ENCODE results near the gene CARMIL3.

CARMIL3 gene

DNA sequence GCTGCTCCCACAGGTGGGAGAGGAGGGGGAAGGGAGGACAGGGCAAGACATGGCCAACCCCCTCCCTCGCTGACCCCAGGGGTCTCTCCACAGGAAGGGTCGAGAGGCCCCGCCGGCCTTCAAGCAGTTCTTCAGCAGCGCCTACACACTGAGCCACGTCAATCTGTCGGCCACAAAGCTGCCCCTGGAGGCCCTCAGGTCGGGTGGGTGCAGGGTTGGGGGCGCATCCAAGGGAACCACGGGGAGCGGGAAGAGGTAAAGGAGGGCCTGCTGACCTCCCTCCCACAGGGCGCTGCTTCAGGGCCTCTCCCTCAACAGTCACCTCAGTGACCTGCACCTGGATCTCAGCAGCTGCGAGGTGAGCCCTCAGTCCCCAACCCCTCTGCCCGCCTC is 6.1 kb downstream of the CARMIL3 start:
- Histone ChIP-seq H3K9ac (ENCODE audit: low read length) (no peak overlapping the region), H3K4me3 (ENCODE audit: low read length) (no peak overlapping the region), H3K9me3 (ENCODE audit: insufficient read depth, low read length) (no peaks in the 10 kb centered on the region), H3K27ac (ENCODE audit: low read length) (no peak overlapping the region), H3K36me3 (replicated peaks; ENCODE audit: low read depth, low read length) (no peaks in the 10 kb centered on the region), H2AFZ (ENCODE audit: low read depth, low read length) (no peak overlapping the region), H3K4me1 (ENCODE audit: low read length) (no peaks in the 10 kb centered on the region; the same call in 1 of the 2 replicates), H4K20me1 (ENCODE audit: insufficient read depth, low read length) (peaks cover 5% of the 10 kb centered on the region; the same call in 1 of the 2 replicates), H3K79me2 (ENCODE audit: low read length) (no peaks in the 10 kb centered on the region), H3K27me3 (ENCODE audit: low read depth, low read length) (no peaks in the 10 kb centered on the region), H3K4me2 (ENCODE audit: low read length) (no peak overlapping the region)
- TF ChIP-seq, protein P1, sequence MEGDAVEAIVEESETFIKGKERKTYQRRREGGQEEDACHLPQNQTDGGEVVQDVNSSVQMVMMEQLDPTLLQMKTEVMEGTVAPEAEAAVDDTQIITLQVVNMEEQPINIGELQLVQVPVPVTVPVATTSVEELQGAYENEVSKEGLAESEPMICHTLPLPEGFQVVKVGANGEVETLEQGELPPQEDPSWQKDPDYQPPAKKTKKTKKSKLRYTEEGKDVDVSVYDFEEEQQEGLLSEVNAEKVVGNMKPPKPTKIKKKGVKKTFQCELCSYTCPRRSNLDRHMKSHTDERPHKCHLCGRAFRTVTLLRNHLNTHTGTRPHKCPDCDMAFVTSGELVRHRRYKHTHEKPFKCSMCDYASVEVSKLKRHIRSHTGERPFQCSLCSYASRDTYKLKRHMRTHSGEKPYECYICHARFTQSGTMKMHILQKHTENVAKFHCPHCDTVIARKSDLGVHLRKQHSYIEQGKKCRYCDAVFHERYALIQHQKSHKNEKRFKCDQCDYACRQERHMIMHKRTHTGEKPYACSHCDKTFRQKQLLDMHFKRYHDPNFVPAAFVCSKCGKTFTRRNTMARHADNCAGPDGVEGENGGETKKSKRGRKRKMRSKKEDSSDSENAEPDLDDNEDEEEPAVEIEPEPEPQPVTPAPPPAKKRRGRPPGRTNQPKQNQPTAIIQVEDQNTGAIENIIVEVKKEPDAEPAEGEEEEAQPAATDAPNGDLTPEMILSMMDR (IDR thresholded peaks at IDR 0.05; ENCODE audit: low read depth, low read length), result no peak
- no peak for TF ChIP-seq EZH2phosphoT487 (IDR thresholded peaks at IDR 0.05; ENCODE audit: low read depth)

DNA sequence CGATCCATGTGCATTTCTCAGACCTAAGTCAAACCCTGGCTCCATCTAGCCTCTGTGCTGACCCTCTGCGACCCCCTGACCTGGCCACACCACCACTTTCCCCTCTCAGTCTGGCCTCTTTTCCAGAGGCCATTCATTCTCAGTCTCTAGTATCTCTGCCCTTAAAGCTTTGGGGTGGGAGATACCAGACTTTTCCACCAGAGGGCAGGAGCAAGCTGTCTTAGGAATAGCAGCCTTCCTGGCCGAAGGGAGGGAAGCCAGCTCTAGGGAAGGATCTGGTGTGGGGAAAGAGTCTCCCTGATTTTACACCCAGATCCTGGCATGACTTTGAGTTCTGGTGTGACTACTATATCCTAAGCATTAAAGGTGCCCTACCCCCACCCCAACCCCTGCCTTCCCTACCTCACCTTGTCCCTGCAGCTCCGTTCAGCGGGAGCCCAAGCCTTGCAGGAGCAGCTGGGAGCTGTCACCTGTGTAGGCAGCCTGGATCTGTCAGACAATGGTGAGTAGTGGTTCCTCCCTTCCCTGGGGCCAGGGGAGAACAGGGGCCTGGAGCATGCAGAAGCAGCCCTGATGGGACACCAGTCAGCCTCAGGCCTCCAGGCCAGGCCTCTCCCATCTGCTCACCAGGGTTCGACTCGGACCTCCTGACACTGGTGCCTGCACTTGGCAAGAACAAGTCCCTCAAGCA is 6.6 kb downstream of the CARMIL3 start:
- Histone ChIP-seq H3K36me3 (replicated peaks; ENCODE audit: low read depth, low read length) (no peaks in the 10 kb centered on the region), H3K27me3 (ENCODE audit: low read depth, low read length) (no peaks in the 10 kb centered on the region), H3K9ac (ENCODE audit: low read length) (no peak overlapping the region), H3K27ac (ENCODE audit: low read length) (no peak overlapping the region), H4K20me1 (ENCODE audit: insufficient read depth, low read length) (0 out of 2 replicates have a peak, but pooled peaks cover under 1% of the 10 kb centered on the region), H3K79me2 (ENCODE audit: low read length) (no peaks in the 10 kb centered on the region), H3K4me3 (ENCODE audit: low read length) (no peak overlapping the region), H2AFZ (ENCODE audit: low read depth, low read length) (no peak overlapping the region), H3K4me1 (ENCODE audit: low read length) (no peaks in the 10 kb centered on the region), H3K4me2 (ENCODE audit: low read length) (no peak overlapping the region), H3K9me3 (ENCODE audit: insufficient read depth, low read length) (no peaks in the 10 kb centered on the region)
- TF ChIP-seq, protein P1 (IDR thresholded peaks at IDR 0.05; ENCODE audit: low read depth, low read length), result peak; percentile 52
- TF ChIP-seq EZH2phosphoT487 (IDR thresholded peaks at IDR 0.05; ENCODE audit: low read depth), result no peak

DNA sequence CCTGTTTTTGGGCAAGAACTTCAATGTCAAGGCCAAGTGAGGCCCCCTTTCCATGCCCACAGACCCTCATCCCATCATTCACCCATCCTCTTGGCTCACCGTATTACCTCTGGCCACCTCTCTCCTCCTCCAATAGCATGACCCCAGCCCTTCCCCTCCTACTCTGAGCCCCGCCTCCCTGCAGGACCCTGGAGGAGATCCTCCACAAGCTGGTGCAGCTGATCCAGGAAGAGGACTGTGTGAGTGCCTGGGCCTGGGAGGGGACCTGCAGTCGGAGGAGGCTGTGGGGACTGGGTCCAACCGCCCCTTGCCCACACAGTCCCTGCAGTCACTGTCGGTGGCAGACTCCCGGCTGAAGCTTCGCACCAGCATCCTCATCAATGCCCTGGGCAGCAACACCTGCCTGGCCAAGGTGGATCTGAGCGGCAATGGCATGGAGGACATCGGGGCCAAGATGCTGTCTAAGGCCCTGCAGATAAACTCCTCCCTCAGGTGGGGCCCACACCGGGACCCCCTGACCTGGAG is 7.2 kb downstream of the CARMIL3 start:
- no peak overlapping the region for H2AFZ ChIP-seq (ENCODE audit: low read depth, low read length)
- H3K36me3 ChIP-seq (replicated peaks; ENCODE audit: low read depth, low read length), result no peaks in the 10 kb centered on the region
- H3K9ac ChIP-seq (ENCODE audit: low read length), result no peak overlapping the region
- no peak overlapping the region for H3K4me2 ChIP-seq (ENCODE audit: low read length)
- no peak for TF ChIP-seq EZH2phosphoT487 (IDR thresholded peaks at IDR 0.05; ENCODE audit: low read depth)
- TF ChIP-seq, protein P1 (IDR thresholded peaks at IDR 0.05; ENCODE audit: low read depth, low read length), result no peak
- H3K9me3 ChIP-seq (ENCODE audit: insufficient read depth, low read length), result no peaks in the 10 kb centered on the region
- H3K27me3 ChIP-seq (ENCODE audit: low read depth, low read length), result no peaks in the 10 kb centered on the region
- no peaks in the 10 kb centered on the region for H4K20me1 ChIP-seq (ENCODE audit: insufficient read depth, low read length)
- H3K27ac ChIP-seq (ENCODE audit: low read length), result no peak overlapping the region
- no peak overlapping the region for H3K4me3 ChIP-seq (ENCODE audit: low read length)
- H3K4me1 ChIP-seq (ENCODE audit: low read length), result no peaks in the 10 kb centered on the region
- H3K79me2 ChIP-seq (ENCODE audit: low read length), result no peaks in the 10 kb centered on the region

DNA sequence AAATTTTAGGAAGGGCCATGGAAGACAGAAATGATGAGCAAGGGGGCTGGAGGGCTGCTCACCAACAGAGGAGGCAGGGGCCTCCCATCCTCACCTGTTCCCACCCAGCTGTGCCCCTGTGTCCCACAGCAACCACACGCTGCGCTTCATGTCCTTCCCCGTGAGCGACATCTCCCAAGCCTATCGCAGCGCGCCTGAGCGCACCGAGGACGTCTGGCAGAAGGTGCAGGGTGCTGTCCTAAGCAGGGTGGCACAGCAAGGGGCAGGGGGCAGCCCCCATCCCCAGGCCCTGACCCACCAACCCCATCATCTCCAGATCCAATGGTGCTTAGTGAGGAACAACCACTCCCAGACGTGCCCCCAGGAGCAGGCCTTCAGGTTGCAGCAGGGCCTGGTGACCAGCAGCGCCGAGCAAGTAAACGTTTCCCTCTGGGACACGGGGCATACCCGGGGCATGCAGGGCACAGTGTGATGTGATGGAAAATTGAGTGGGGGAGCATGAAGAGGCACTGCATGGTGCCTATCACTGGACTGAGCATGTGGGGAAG is 8.1 kb downstream of the CARMIL3 start:
- Histone ChIP-seq H3K9me3 (ENCODE audit: insufficient read depth, low read length) (no peaks in the 10 kb centered on the region), H3K27ac (ENCODE audit: low read length) (no peak overlapping the region), H3K4me1 (ENCODE audit: low read length) (no peaks in the 10 kb centered on the region), H3K9ac (ENCODE audit: low read length) (no peak overlapping the region), H3K4me2 (ENCODE audit: low read length) (no peak overlapping the region), H3K27me3 (ENCODE audit: low read depth, low read length) (no peaks in the 10 kb centered on the region), H3K79me2 (ENCODE audit: low read length) (no peaks in the 10 kb centered on the region), H3K36me3 (replicated peaks; ENCODE audit: low read depth, low read length) (no peaks in the 10 kb centered on the region), H3K4me3 (ENCODE audit: low read length) (no peak overlapping the region), H2AFZ (ENCODE audit: low read depth, low read length) (no peak overlapping the region), H4K20me1 (ENCODE audit: insufficient read depth, low read length) (no peaks in the 10 kb centered on the region)
- TF ChIP-seq EZH2phosphoT487 (IDR thresholded peaks at IDR 0.05; ENCODE audit: low read depth), result no peak
- TF ChIP-seq, protein P1 (IDR thresholded peaks at IDR 0.05; ENCODE audit: low read depth, low read length), result no peak
